ENCODE data around the gene UQCC2.

UQCC2 gene

GRCh38 chr6:33705955-33706725 is 5.4 kb downstream of the UQCC2 start:
- no peak for DNase-seq (ENCODE audit: low spot score)

- no peak for DNase-seq (ENCODE audit: low spot score)
Measured at GRCh38 chr6:33705268-33705885, 6.1 kb downstream of the UQCC2 start.

- no peak for DNase-seq (ENCODE audit: low spot score)
Measured at GRCh38 chr6:33704215-33705066, 7.1 kb downstream of the UQCC2 start.

GRCh38 chr6:33702345-33702977 is 9.0 kb downstream of the UQCC2 start:
- no peak for DNase-seq (ENCODE audit: low spot score)

- no peak for DNase-seq (ENCODE audit: low spot score)
Measured at GRCh38 chr6:33700391-33701050, 11.0 kb downstream of the UQCC2 start.

DNA sequence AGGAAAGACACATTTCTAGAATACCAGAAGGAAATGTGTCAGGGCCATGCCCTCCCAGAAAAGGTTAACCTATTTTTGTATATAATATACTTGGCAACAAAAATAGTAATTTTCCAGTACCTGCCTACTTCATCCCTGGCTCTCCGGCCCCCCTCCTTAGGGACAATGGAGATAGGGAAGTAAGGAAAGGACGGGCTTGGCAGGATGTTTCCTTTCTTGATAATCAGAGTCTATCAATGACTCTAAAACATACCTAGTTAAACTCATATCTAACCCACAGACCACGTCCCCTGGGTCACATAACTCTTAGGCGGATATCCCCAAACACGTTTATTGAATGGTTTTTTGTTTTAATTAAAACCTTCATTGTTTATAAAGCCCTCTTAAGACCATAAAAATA is 11.8 kb downstream of the UQCC2 start:
- DNase-seq (ENCODE audit: low spot score): no peak

DNA sequence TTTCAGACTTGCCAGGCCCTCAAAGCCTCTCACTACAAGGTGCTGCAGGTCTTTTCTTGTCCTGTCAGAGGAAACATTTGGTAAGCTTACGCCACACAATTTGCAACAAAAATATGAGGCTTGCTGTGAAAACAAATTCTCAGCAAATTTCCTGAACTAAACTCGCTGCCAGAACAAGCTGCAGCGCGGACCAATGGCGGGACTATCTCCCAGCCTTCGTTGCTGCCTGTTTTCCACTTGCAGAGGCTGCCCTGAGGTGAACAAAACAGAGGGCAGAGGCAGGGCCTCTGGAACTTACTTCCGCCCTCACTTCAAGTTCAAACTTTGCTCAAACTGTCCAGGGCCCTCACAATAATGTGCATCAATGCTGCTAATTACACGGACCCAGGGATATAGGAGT is 12.4 kb downstream of the UQCC2 start:
- DNase-seq (ENCODE audit: low spot score): no peak

- no peak for DNase-seq (ENCODE audit: low spot score)
Measured at GRCh38 chr6:33698494-33698893, 13.0 kb downstream of the UQCC2 start.

DNA sequence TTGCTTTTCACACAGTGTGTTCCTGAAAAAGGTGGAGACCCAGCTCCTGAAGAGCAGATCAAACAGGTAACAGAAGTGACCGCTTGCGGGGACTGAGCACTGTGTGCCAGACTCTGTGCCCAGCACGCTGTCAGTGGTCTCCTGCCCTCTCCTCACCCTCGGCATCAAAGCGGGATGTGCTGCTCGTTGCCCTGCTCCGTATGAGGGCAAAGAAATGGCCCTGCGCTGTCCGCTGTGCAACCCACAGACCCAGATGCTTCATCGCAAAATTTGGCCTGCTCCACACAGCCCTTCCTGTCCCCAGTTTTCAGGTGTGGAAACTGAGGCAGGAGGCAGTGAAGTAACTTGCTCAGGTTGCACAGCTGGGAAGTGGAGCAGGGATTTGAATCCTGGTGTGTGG is 13.7 kb downstream of the UQCC2 start:
- DNase-seq (ENCODE audit: low spot score): no peak

- DNase-seq (ENCODE audit: low spot score): no peak
Measured at GRCh38 chr6:33696548-33697518, 14.7 kb downstream of the UQCC2 start.

- no peak for DNase-seq (ENCODE audit: low spot score)
Measured at GRCh38 chr6:33696076-33696475, 15.4 kb downstream of the UQCC2 start.

- no peak for DNase-seq (ENCODE audit: low spot score)
Measured at GRCh38 chr6:33695451-33695887, 16.0 kb downstream of the UQCC2 start.

DNA sequence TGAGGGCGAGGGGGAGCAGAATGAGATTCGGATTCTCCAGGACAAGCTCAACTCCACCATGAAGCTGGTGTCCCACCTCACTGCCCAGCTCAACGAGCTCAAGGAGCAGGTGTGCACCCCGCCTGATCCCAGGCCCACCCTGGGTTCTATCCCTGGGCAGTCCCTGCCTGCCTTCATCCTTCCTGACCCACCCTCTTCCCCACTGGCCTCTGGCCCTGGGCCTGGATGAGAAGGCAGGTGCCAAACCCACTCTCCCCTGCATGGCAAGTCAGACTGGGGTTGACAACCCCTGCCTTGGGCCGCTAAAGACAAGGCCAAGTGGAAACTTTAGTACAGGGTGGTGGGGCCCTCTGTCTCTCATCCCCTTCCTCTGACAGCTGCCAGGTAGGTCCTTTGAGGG is 16.5 kb downstream of the UQCC2 start:
- DNase-seq (ENCODE audit: low spot score): no peak

- no peak for DNase-seq (ENCODE audit: low spot score)
Measured at GRCh38 chr6:33694401-33694931, 17.0 kb downstream of the UQCC2 start.

DNA sequence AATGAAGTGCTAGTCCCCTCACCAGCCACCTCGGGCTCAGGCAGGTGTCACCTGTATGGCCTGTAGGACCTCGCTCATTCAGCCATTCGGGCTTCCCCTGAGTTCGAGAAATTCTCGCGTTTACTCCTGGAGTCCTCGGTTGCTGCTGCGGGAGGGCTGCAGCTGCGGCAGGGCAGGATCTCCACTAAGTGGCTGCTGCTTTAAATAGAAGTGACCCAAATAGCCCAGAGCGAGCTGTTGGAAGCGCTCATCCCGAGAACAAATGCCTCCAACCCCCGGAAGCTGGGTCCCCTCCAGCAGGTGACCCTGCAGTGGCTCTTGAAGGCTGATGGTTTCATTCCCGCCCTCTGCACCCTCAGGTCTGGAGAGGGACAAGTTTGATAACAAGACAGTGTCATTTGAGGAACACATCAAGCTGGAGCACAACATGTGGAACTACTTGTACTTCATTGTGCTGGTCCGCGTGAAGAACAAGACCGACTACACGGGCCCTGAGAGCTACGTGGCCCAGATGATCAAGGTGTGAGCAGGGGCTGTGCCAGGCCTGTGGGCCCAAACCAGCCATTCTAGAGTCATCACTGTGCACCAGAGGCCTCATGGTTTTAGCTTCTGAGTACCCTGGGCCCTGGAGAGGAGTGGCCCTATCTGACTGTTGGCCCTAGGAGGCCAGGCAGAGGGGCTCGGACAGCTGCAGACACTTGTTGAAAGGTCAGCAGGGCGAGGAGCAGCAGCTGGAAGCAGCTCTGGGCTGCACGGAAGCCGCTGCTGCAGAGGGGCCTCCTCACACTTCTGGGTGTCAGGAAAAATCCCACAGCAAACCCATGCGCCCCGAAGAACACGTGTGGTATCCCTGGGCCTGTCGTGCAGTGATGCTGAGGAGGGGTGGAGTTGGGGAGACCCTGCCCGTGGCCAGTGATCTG is 18.1 kb downstream of the UQCC2 start:
- no peak for DNase-seq (ENCODE audit: low spot score)

- DNase-seq (ENCODE audit: low spot score): no peak
Measured at GRCh38 chr6:33692760-33693158, 18.7 kb downstream of the UQCC2 start.

DNA sequence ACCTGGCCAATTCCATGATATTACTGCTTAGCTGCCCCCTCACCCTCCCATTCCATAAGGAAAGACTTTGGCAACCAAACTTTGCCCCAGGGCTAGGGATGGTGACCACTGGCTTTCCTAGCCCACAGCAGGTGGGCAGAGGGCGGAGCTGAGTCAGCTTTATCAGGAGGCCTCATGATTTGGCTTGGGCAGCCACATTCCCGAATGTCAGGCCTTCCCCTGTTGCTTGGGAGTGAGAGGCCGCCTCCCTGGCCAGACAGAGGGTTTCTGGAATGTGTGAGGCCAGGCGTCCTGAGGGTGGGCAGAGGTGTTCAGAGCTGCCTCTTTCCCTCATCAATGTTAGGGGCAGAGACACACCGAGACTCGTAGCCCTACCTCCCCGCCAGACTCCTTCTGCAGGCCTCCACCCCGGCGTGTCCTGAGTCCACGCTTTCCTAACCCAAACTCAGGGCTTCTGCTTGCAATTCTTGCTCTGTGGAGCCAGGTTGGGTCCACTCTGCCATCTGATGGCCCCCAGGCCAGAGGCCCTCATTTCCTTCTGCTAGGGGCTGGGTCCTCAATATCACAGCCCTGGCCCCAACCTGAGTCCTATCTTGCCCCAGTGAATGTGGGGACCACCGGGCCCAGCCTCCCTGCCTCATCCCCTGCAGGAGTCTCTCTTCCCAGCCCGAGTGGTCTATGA is 19.3 kb downstream of the UQCC2 start:
- DNase-seq (ENCODE audit: low spot score): no peak

DNA sequence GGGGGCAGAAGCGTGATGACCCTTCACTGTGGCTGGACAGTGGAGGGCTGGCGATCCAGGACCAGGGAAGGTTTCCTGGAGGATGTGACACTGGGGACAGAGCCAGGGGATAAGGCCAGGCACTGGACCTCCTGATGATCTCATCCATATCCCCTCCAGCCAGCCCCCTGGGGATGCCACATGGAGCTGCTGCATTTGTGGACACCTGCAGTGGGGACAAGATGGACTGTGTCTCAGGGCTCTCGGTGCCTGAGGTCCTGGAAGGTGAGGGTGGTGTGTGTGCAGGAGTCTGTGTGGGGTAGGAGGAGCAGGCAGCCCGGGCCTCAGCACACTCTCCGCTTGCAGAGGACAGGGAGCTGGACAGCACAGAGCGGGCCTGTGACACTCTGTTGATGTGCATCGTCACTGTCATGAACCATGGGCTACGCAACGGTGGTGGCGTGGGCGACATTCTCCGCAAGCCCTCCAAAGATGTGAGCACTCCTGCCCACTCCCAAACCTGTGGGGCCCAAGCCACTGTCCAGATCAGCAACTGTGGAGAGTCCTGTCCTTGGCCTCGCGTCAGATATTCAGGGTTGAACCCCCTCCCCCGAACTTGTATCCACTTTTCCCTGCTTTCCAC is 19.9 kb downstream of the UQCC2 start:
- no peak for DNase-seq (ENCODE audit: low spot score)

Measured in putamen (tissue), 1 donor.